Common myeloid progenitor, CD34-positive (primary cell): ENCODE data around the gene GOLGA6L25.
A peak's percentile ranks its signal among the peaks of the same experiment; 100 is the strongest.
"Not testable (repeated sequence)": the region's sequence is repeated elsewhere in the genome, so short reads cannot be mapped to it uniquely, and the experiment has no call there.

Experiments
- CTCF ChIA-PET: fragments of 350-600 bp; sonication (Branson Sonifier 250); formaldehyde crosslinking; loops from one replicate; lab custom pipeline; 2021; ENCODE audit warnings: antibody characterized with exemption; lab: Charles Lee
- POLR2A ChIA-PET: fragments of 350-600 bp; sonication (Branson Sonifier 250); formaldehyde crosslinking; loops from one replicate; lab custom pipeline; 2021; ENCODE audit warnings: antibody characterized with exemption; lab: Charles Lee
- DNase-seq, 3 donors: peaks; one replicate each; pipeline versions ENCODE4 v3.0.0 to v3.0.0-alpha.2; 2013
- H3K27ac ChIP-seq, 2 experiments: 1 replicate in 1 of 2; 2 replicates in 1 of 2; pipeline ENCODE4 v1.7.0; 2013; ENCODE audit warnings: inconsistent platforms in 2 of 2, low read length in 2 of 2, mild to moderate bottlenecking in 2 of 2, low read depth in 1 of 2, moderate library complexity in 1 of 2; ENCODE audit not compliant: severe bottlenecking in 2 of 2, insufficient read depth in 1 of 2, poor library complexity in 1 of 2
- H3K27me3 ChIP-seq, 5 experiments: replicated peaks in 2 of 5; 1 replicate in 3 of 5; 2 replicates in 2 of 5; pipeline versions ENCODE4 v1.6.1 to v1.7.0; 2013; ENCODE audit warnings: low read length in 4 of 5, mild to moderate bottlenecking in 2 of 5, moderate library complexity in 2 of 5, inconsistent platforms in 1 of 5; ENCODE audit not compliant: insufficient read depth in 5 of 5, control insufficient read depth in 4 of 5
- H3K36me3 ChIP-seq, 4 experiments: 1 replicate in 2 of 4; 2 replicates in 2 of 4; pipeline versions ENCODE4 v1.6.1 to v1.7.0; 2013; ENCODE audit warnings: low read length in 3 of 4, control low read depth in 1 of 4, mild to moderate bottlenecking in 1 of 4; ENCODE audit not compliant: control insufficient read depth in 4 of 4, insufficient read depth in 4 of 4
- H3K4me1 ChIP-seq, 4 experiments: 1 replicate in 3 of 4; 2 replicates in 1 of 4; pipeline versions ENCODE4 v1.6.1 to v1.7.1; 2013; ENCODE audit warnings: low read length in 3 of 4, mild to moderate bottlenecking in 3 of 4, control low read depth in 1 of 4, inconsistent platforms in 1 of 4, moderate library complexity in 1 of 4; ENCODE audit not compliant: control insufficient read depth in 4 of 4, insufficient read depth in 4 of 4; ENCODE audit errors: control extremely low read depth in 1 of 4
- H3K4me3 ChIP-seq, 7 experiments: 1 replicate in 4 of 7; 2 replicates in 3 of 7; pipeline versions ENCODE4 v1.5.1 to v1.7.0; 2013; ENCODE audit warnings: mild to moderate bottlenecking in 7 of 7, low read length in 6 of 7, moderate library complexity in 6 of 7, inconsistent platforms in 2 of 7, low read depth in 2 of 7, control low read depth in 1 of 7; ENCODE audit not compliant: insufficient read depth in 4 of 7, control insufficient read depth in 1 of 7; ENCODE audit errors: extremely low read depth in 1 of 7
- H3K9me3 ChIP-seq, 5 experiments: 1 replicate in 4 of 5; 2 replicates in 1 of 5; pipeline versions ENCODE4 v1.6.1 to v1.7.1; 2013; ENCODE audit warnings: low read length in 4 of 5, mild to moderate bottlenecking in 2 of 5, inconsistent platforms in 1 of 5, low read depth in 1 of 5, moderate library complexity in 1 of 5; ENCODE audit not compliant: control insufficient read depth in 4 of 5, insufficient read depth in 2 of 5; ENCODE audit errors: control extremely low read depth in 1 of 5
- WGBS: methylation state at CpG from one replicate; pipeline ENCODE4 v1.1.5; 2013; ENCODE audit not compliant: insufficient coverage; 5-methylcytosine and 5-hydroxymethylcytosine counted together

Gene GOLGA6L25

GRCh38 chr15:28589769-28590168, 36.4 kb downstream of the GOLGA6L25 start:
- H3K4me1 ChIP-seq, H3K36me3 ChIP-seq, H3K9me3 ChIP-seq, DNase-seq, POLR2A ChIA-PET, H3K27ac ChIP-seq, H3K27me3 ChIP-seq, CTCF ChIA-PET: not testable (repeated sequence)
- peak overlapping the region in 6 of 7 experiments; percentile 29 to 69 (median 48) for H3K4me3 ChIP-seq
- 0% methylated on average over 1 of the region's 9 CpGs for WGBS

- H3K27ac ChIP-seq, CTCF ChIA-PET, DNase-seq, H3K27me3 ChIP-seq, H3K4me1 ChIP-seq, H3K4me3 ChIP-seq, POLR2A ChIA-PET, H3K9me3 ChIP-seq, H3K36me3 ChIP-seq: not testable (repeated sequence)
- WGBS: no CpG with 5 or more reads among the region's 3 CpGs
Measured at GRCh38 chr15:28592395-28592794, 39.0 kb downstream of the GOLGA6L25 start.

- H3K4me1 ChIP-seq, H3K36me3 ChIP-seq, H3K27me3 ChIP-seq, H3K4me3 ChIP-seq, H3K27ac ChIP-seq, POLR2A ChIA-PET, H3K9me3 ChIP-seq, DNase-seq, CTCF ChIA-PET: not testable (repeated sequence)
- WGBS: no CpG with 5 or more reads among the region's 5 CpGs
Measured at GRCh38 chr15:28593424-28594129, 40.2 kb downstream of the GOLGA6L25 start.

GRCh38 chr15:28597471-28597870, 44.1 kb downstream of the GOLGA6L25 start:
- CTCF ChIA-PET, H3K9me3 ChIP-seq, POLR2A ChIA-PET, H3K4me3 ChIP-seq, H3K4me1 ChIP-seq, DNase-seq, H3K27me3 ChIP-seq, H3K36me3 ChIP-seq, H3K27ac ChIP-seq: not testable (repeated sequence)
- no CpG with 5 or more reads among the region's 10 CpGs for WGBS

- H3K27me3 ChIP-seq, H3K4me3 ChIP-seq, H3K9me3 ChIP-seq, H3K27ac ChIP-seq, CTCF ChIA-PET, POLR2A ChIA-PET, H3K36me3 ChIP-seq, H3K4me1 ChIP-seq, DNase-seq: not testable (repeated sequence)
- no CpG with 5 or more reads among the region's 8 CpGs for WGBS
Measured at GRCh38 chr15:28598209-28598608, 44.8 kb downstream of the GOLGA6L25 start.

GRCh38 chr15:28602152-28602551, 48.8 kb downstream of the GOLGA6L25 start:
- H3K4me3 ChIP-seq, H3K9me3 ChIP-seq, POLR2A ChIA-PET, H3K4me1 ChIP-seq, H3K27ac ChIP-seq, H3K27me3 ChIP-seq, CTCF ChIA-PET, DNase-seq, H3K36me3 ChIP-seq: not testable (repeated sequence)
- WGBS: no CpG with 5 or more reads among the region's 9 CpGs
